DMS53 treated with DMSO at 0.1 percent for 48 hours (cell line): ENCODE measurements around the gene TMC5.

Experiments
- DNase-seq: peaks from one replicate; lab custom pipeline; 2025; ENCODE audit not compliant: unreplicated experiment; lab: John Stamatoyannopoulos, UW

Gene TMC5

GRCh38 chr16:19450186-19450585, 32.5 kb downstream of the TMC5 start:
- no peak for DNase-seq

GRCh38 chr16:19458722-19459379, 41.2 kb downstream of the TMC5 start:
- DNase-seq = no peak

- no peak for DNase-seq
Observed at GRCh38 chr16:19460397-19460796, 42.7 kb downstream of the TMC5 start.

- DNase-seq = peak; percentile 84
Observed at GRCh38 chr16:19463468-19464315, 46.0 kb downstream of the TMC5 start.

GRCh38 chr16:19468300-19468699, 50.6 kb downstream of the TMC5 start:
- DNase-seq = no peak

GRCh38 chr16:19472482-19472881, 54.8 kb downstream of the TMC5 start:
- no peak for DNase-seq

- no peak for DNase-seq
Observed at GRCh38 chr16:19474617-19475016, 56.9 kb downstream of the TMC5 start.

GRCh38 chr16:19478505-19478904, 60.8 kb downstream of the TMC5 start:
- no peak for DNase-seq

- DNase-seq = no peak
Observed at GRCh38 chr16:19479302-19479721, 61.6 kb downstream of the TMC5 start.

- DNase-seq = no peak
Observed at GRCh38 chr16:19481296-19481695, 63.6 kb downstream of the TMC5 start.

GRCh38 chr16:19481769-19482168, 64.1 kb downstream of the TMC5 start:
- no peak for DNase-seq

GRCh38 chr16:19482291-19482690, 64.6 kb downstream of the TMC5 start:
- no peak for DNase-seq

GRCh38 chr16:19484096-19484495, 66.4 kb downstream of the TMC5 start:
- no peak for DNase-seq

- no peak for DNase-seq
Observed at GRCh38 chr16:19485611-19486010, 67.9 kb downstream of the TMC5 start.

- DNase-seq = no peak
Observed at GRCh38 chr16:19486051-19486450, 68.4 kb downstream of the TMC5 start.

GRCh38 chr16:19486750-19487325, 69.2 kb downstream of the TMC5 start:
- no peak for DNase-seq

- no peak for DNase-seq
Observed at GRCh38 chr16:19488213-19488640, 70.5 kb downstream of the TMC5 start.

- no peak for DNase-seq
Observed at GRCh38 chr16:19490619-19491018, 72.9 kb downstream of the TMC5 start.

- no peak for DNase-seq
Observed at GRCh38 chr16:19497176-19497575, 79.5 kb downstream of the TMC5 start.

- DNase-seq = no peak
Observed at GRCh38 chr16:19499006-19499405, 81.3 kb downstream of the TMC5 start.

GRCh38 chr16:19499481-19499880, 81.8 kb downstream of the TMC5 start:
- no peak for DNase-seq
